Vagina (tissue), 2 donors: Measurements from ENCODE around the gene LAMC3. TPM values are rescaled to one million over a fixed set of nuclear protein-coding genes. Genes with fewer than 3 reads are reported as not detected.
A peak's percentile ranks its signal among the peaks of the same experiment; 100 is the strongest.
"Not testable (repeated sequence)": the region's sequence is repeated elsewhere in the genome, so short reads cannot be mapped to it uniquely, and the experiment has no call there.

ENCODE experiments used
- DNase-seq, 2 donors: peaks; one replicate each; pipeline ENCODE4 v3.0.0-alpha.2; 2017; ENCODE audit errors: extremely low spot score in 2 of 2
- H3K27ac ChIP-seq: fragments of 200-600 bp; sonication (generic); one replicate; pipeline ENCODE4 v1.5.1; 2019
- H3K27me3 ChIP-seq: fragments of 200-600 bp; sonication (generic); one replicate; pipeline ENCODE4 v1.5.1; 2019
- H3K36me3 ChIP-seq, 2 donors: fragments of 200-600 bp; sonication (generic); one replicate each; pipeline ENCODE4 v1.5.1; 2017 to 2019
- H3K4me1 ChIP-seq: fragments of 200-600 bp; sonication (generic); one replicate; pipeline ENCODE4 v1.5.1; 2019
- H3K4me3 ChIP-seq, 2 donors: fragments of 200-600 bp; sonication (generic); 1 replicate in 1 of 2; 2 replicates in 1 of 2; pipeline ENCODE4 v1.5.1; 2016 to 2019
- H3K9me3 ChIP-seq: fragments of 200-600 bp; sonication (generic); one replicate; pipeline ENCODE4 v1.5.1; 2019
- POLR2A ChIP-seq, 2 donors: fragments of 450-650 bp; IDR thresholded peaks; one replicate each; pipeline ENCODE4 v1.6.1; 2017; ENCODE audit warnings: antibody characterized with exemption in 2 of 2, mild to moderate bottlenecking in 2 of 2, moderate library complexity in 2 of 2
- POLR2AphosphoS5 ChIP-seq, 2 donors: sonication (generic); formaldehyde crosslinking; IDR thresholded peaks; one replicate each; pipeline ENCODE4 v1.9.0; 2017; ENCODE audit warnings: antibody characterized with exemption in 2 of 2, mild to moderate bottlenecking in 2 of 2, low read depth in 1 of 2; ENCODE audit not compliant: insufficient read depth in 1 of 2
- intact Hi-C: fragments of 100-400 bp; cut with DNase I; formaldehyde crosslinking; loops from one replicate; pipeline ENCODE4 v1.15.1; 2023
- total RNA-seq: library from RNA; depleted of rRNA; stranded (reverse); fragments of >200 nt; gene quantifications from one replicate; pipeline ENCODE4 v1.2.3, GENCODE V29; 2016
- TF ChIP-seq, protein P1 (sequence below), 3 experiments: fragments of 450-650 bp in 2 of 3; fragments of 200-600 bp in 1 of 3; sonication (generic) in 1 of 3; IDR thresholded peaks; one replicate each; pipeline ENCODE4 v1.5.1; 2017 to 2019; ENCODE audit warnings: antibody characterized with exemption in 3 of 3, mild to moderate bottlenecking in 2 of 3, moderate library complexity in 2 of 3

The LAMC3 gene
- total RNA-seq, 1 donor from 2014 or later, result 13.3 TPM

DNA sequence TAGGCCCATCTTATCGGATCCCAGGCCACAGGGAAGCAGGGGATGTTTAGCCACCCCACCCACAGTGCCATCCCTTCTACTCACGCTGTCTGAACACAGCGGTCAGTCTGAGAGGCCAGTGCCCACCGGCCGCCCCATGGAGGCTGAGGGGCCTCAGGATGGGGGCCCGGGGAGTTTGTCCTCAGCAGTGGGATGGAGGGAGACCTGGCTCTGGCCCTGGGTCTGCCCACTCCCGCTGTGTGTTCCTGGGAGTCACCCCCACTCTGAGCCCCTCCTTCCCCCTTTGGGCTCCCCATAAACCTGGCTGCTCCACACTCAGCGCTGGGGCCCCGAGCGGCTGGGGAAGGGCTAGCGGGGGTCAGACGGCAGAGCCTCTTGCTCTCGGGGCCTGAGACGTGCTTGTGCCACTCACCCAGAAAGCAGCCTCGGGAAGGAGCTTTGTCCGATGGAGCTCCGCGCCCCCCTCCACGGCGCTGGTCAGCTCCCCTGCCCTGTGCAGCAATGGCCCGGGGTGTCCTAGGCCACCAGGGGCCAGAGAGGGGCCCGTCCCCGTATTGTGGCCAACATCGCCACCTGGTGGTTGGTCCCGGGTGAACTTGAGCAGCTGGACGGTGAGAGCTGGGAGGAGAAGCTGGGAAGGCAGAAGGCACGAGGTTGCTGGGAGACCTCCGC lies 10.9 kb upstream of the LAMC3 start:
- intact Hi-C loops, result no loop called here
- no peaks in the 10 kb centered on the region for H3K36me3 ChIP-seq
- TF ChIP-seq POLR2A (IDR thresholded peaks at IDR 0.05), result no peak
- no peak for TF ChIP-seq POLR2AphosphoS5 (IDR thresholded peaks at IDR 0.05; ENCODE audit: insufficient read depth in 1 of 2, low read depth in 1 of 2)
- TF ChIP-seq, protein P1, sequence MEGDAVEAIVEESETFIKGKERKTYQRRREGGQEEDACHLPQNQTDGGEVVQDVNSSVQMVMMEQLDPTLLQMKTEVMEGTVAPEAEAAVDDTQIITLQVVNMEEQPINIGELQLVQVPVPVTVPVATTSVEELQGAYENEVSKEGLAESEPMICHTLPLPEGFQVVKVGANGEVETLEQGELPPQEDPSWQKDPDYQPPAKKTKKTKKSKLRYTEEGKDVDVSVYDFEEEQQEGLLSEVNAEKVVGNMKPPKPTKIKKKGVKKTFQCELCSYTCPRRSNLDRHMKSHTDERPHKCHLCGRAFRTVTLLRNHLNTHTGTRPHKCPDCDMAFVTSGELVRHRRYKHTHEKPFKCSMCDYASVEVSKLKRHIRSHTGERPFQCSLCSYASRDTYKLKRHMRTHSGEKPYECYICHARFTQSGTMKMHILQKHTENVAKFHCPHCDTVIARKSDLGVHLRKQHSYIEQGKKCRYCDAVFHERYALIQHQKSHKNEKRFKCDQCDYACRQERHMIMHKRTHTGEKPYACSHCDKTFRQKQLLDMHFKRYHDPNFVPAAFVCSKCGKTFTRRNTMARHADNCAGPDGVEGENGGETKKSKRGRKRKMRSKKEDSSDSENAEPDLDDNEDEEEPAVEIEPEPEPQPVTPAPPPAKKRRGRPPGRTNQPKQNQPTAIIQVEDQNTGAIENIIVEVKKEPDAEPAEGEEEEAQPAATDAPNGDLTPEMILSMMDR (IDR thresholded peaks at IDR 0.05), result peak in 1 of 3 experiments; percentile 54
- DNase-seq, result no peak
- H3K27me3 ChIP-seq, result no peaks in the 10 kb centered on the region
- H3K9me3 ChIP-seq, result no peaks in the 10 kb centered on the region
- no peak overlapping the region for H3K27ac ChIP-seq
- H3K4me1 ChIP-seq, result no peaks in the 10 kb centered on the region
- no peak overlapping the region for H3K4me3 ChIP-seq

DNA sequence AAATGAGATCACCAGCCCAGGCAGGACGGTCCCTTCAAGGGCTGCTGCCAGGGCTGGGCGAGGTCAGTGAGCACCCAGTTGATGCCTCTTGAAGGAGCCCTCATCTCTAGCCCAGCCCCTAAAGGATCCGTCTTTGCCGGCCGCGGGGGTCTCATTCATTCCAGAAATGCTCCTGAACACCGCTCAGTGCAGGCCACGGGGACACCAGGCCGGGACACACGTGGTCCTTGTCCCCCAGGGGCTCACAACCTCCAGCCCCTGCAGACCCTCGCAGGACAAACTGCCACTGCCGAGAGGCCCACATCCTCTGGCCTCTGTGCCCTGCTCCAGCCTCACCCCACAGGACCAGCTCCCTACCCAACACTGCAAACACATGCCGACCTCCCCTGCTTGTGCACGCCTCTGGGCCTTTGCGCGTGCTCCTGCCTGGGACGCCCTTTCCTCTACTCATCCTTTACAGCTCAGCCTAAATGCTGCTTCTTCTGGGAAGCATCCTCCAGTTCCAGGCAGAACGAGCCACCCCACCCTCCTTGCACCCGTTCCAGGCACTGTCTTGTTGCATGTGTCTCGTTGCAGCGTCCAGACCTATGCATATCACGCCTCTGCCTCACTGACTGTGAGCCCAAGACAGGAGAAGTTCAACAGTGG lies 10.3 kb upstream of the LAMC3 start:
- H3K27ac ChIP-seq, result no peak overlapping the region
- intact Hi-C loops, result no loop called here
- no peaks in the 10 kb centered on the region for H3K9me3 ChIP-seq
- H3K4me1 ChIP-seq, result no peaks in the 10 kb centered on the region
- H3K4me3 ChIP-seq, result no peak overlapping the region
- no peaks in the 10 kb centered on the region for H3K36me3 ChIP-seq
- no peaks in the 10 kb centered on the region for H3K27me3 ChIP-seq
- TF ChIP-seq, protein P1 (IDR thresholded peaks at IDR 0.05), result no peak
- TF ChIP-seq POLR2AphosphoS5 (IDR thresholded peaks at IDR 0.05; ENCODE audit: insufficient read depth in 1 of 2, low read depth in 1 of 2) (no peak), POLR2A (IDR thresholded peaks at IDR 0.05) (no peak)
- DNase-seq, result no peak

DNA sequence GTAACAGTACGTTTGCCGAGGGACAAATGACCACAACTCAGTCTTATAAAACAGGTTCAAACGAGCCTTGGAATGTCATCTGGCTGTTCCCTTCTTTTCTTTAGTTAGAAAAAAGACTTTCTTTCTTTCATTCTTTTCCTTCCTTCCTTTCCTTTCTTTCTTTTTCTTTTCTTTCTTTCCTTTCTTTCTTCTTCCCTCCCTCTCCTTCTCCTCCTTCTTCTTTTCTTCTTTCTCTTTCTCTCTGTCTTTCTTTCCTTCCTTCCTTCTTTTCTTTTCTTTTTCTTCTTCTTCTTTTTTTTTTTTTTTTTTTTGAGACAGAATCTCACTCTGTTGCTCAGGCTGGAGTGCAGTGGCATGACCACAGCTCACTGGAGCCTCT lies 9.7 kb upstream of the LAMC3 start:
- Histone ChIP-seq H3K27ac (no peak overlapping the region), H3K9me3 (no peaks in the 10 kb centered on the region), H3K4me1 (no peaks in the 10 kb centered on the region), H3K36me3 (no peaks in the 10 kb centered on the region), H3K27me3 (no peaks in the 10 kb centered on the region), H3K4me3 (no peak overlapping the region)
- DNase-seq, result no peak
- TF ChIP-seq, protein P1 (IDR thresholded peaks at IDR 0.05), result no peak
- TF ChIP-seq POLR2AphosphoS5 (IDR thresholded peaks at IDR 0.05; ENCODE audit: insufficient read depth in 1 of 2, low read depth in 1 of 2), result no peak
- no peak for TF ChIP-seq POLR2A (IDR thresholded peaks at IDR 0.05)
- intact Hi-C loops, result no loop called here

DNA sequence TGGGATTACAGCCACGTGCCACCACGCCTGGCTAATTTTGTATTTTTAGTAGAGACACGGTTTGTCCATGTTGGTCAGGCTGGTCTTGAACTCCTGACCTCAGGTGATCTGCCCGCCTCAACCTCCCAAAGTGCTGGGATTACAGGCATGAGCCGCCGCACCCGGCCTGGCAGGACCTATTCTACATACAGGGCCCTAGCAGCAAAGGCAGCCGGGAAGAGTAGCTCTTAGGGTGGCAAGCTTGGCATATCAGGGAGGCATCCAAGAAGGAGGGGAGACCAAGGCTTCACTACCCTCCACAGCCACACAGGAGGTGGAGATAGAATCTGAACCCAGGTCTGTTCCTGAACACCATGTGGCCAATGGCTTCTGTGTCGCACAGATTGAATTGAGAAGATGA lies 8.4 kb upstream of the LAMC3 start:
- DNase-seq, H3K27ac ChIP-seq, H3K4me1 ChIP-seq, H3K9me3 ChIP-seq, H3K27me3 ChIP-seq, H3K4me3 ChIP-seq, H3K36me3 ChIP-seq, intact Hi-C loops: not testable (repeated sequence)

DNA sequence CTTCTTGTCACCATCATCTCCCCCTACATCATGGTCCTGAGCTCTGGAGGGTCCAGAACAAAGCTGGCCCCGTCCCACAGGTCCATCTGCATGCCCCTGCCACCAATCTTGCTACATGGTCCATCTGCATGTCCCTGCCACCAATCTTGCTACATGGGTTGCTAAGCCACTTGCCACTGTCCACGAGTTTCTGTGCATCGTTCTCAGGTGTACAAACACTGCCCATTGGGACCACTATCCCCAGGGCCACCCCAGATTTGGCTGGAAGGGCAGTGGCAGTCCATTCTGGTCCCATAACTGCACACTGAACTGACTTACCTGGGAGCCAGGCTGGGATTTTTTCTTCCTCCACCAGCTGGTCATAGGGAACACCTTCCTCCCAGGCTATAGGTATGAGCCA lies 8.0 kb upstream of the LAMC3 start:
- intact Hi-C loops, result no loop called here
- no peaks in the 10 kb centered on the region for H3K9me3 ChIP-seq
- no peaks in the 10 kb centered on the region for H3K27me3 ChIP-seq
- DNase-seq, result no peak
- no peaks in the 10 kb centered on the region for H3K36me3 ChIP-seq
- H3K27ac ChIP-seq, result no peak overlapping the region
- no peak overlapping the region for H3K4me3 ChIP-seq
- H3K4me1 ChIP-seq, result no peaks in the 10 kb centered on the region
- TF ChIP-seq, protein P1 (IDR thresholded peaks at IDR 0.05), result no peak
- no peak for TF ChIP-seq POLR2A (IDR thresholded peaks at IDR 0.05)
